PFSK-1 (cell line): ENCODE data around the gene ITGAE.

Experiments used
- FOXP2 ChIP-seq: optimal IDR thresholded peaks from 2 replicates; pipeline ENCODE3; 2011; ENCODE audit warnings: borderline replicate concordance, control low read depth, inconsistent platforms; ENCODE audit not compliant: insufficient read depth; ENCODE audit errors: extremely low read length, extremely low read depth
- POLR2AphosphoS5 ChIP-seq: IDR thresholded peaks from 2 replicates; pipeline ENCODE4 v1.6.1; 2012; ENCODE audit warnings: low read depth, mild to moderate bottlenecking, control low read depth, low read length, moderate library complexity
- REST ChIP-seq, 2 experiments: IDR thresholded peaks; 2 replicates each; pipeline versions ENCODE4 v1.6.1 to v1.8.0; 2011 to 2012; ENCODE audit warnings: low read depth in 2 of 2, low read length in 2 of 2, control low read depth in 1 of 2, inconsistent platforms in 1 of 2, mild to moderate bottlenecking in 1 of 2, moderate library complexity in 1 of 2; ENCODE audit not compliant: insufficient read depth in 1 of 2
- SIN3A ChIP-seq: IDR thresholded peaks from 2 replicates; pipeline ENCODE4 v1.6.1; 2012; ENCODE audit warnings: mild to moderate bottlenecking, low read length, moderate library complexity, borderline replicate concordance; ENCODE audit not compliant: insufficient read depth
- TAF1 ChIP-seq: IDR thresholded peaks from 2 replicates; pipeline ENCODE4 v1.6.1; 2012; ENCODE audit warnings: low read length, control low read depth, borderline replicate concordance; ENCODE audit not compliant: insufficient read depth

ITGAE gene

GRCh38 chr17:3750296-3750695, 50.7 kb downstream of the ITGAE start:
- TF ChIP-seq POLR2AphosphoS5 (no peak), FOXP2 (no peak), TAF1 (no peak), SIN3A (no peak), REST (IDR thresholded peaks at IDR 0.05; ENCODE audit: insufficient read depth in 1 of 2, low read depth in 2 of 2, low read length in 2 of 2) (no peak)

- TF ChIP-seq TAF1 (no peak), POLR2AphosphoS5 (no peak), SIN3A (no peak), FOXP2 (no peak), REST (IDR thresholded peaks at IDR 0.05; ENCODE audit: insufficient read depth in 1 of 2, low read depth in 2 of 2, low read length in 2 of 2) (no peak)
These were observed 52.4 kb downstream of the ITGAE start for GRCh38 chr17:3748576-3748975.

DNA sequence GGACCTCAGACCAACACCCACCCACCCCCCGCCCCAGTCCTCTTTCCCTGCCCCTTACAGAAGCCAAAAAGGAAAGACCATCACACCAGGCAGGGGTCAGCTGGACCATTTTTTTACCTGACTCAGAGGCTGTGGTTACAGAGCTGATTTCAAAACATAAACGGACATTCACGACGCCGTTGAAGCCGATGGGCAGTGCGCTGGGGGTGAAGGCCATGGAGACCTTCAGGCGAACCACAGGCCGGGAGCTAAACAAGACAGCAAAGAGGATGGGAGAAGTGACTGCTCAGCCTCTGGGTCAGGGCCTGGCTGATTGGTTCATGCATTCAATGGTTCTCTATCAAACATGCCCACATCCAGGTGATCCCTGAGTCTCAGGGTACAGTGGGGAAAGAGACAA, 53.2 kb downstream of the ITGAE start:
- TF ChIP-seq POLR2AphosphoS5 (no peak), TAF1 (no peak), REST (IDR thresholded peaks at IDR 0.05; ENCODE audit: insufficient read depth in 1 of 2, low read depth in 2 of 2, low read length in 2 of 2) (no peak), SIN3A (no peak), FOXP2 (no peak)

DNA sequence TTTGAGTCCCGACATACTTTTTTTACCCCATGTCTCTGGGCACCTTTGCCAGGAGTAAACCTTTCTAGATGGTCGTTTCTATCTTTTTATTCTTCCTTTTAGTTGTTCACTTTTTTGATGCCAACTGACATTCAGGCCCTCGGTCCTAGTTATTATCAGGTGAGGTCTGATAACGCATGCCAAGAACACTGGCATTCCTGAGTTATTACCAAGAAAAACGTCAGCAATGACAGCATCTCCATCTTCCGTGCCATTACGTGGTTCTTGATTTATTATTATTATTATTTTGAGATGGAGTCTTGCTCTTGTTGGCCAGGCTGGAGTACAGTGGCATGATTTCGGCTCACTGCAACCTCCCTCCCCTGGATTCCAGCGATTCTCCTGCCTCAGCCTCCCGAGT, 55.9 kb downstream of the ITGAE start:
- TF ChIP-seq REST (IDR thresholded peaks at IDR 0.05; ENCODE audit: insufficient read depth in 1 of 2, low read depth in 2 of 2, low read length in 2 of 2) (no peak), SIN3A (no peak), POLR2AphosphoS5 (no peak), TAF1 (no peak), FOXP2 (no peak)

DNA sequence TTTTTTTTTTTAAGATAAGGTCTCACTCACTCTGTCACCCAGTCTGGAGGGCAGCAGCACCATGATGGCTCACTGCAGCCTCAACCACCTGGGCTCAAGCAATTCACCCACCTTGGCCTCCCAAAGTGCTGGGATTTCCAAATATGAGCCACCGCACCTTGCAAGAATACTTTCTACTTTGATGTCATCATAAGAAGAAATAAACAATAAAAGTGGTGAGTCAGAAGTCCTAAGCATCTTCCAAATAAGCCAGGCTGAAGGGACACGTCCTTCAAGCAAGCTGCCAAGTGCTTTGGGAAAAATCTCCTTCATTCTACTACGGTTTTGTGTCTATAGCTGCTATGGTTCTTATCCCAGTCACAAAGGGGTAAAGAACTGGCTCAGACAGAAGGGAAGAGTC, 57.0 kb downstream of the ITGAE start:
- TF ChIP-seq POLR2AphosphoS5: no peak
- no peak for TF ChIP-seq FOXP2
- TF ChIP-seq SIN3A: no peak
- no peak for TF ChIP-seq TAF1
